SH-SY5Y (cell line): ENCODE measurements around the gene USP7.

Experiments used
- GATA2 ChIP-seq: IDR thresholded peaks from 2 replicates; pipeline ENCODE4 v1.6.1; 2011; ENCODE audit warnings: mild to moderate bottlenecking, low read depth, low read length
- GATA3 ChIP-seq: IDR thresholded peaks from 2 replicates; pipeline ENCODE4 v1.6.1; 2011; ENCODE audit warnings: low read depth, mild to moderate bottlenecking, low read length, moderate library complexity

USP7 gene

DNA sequence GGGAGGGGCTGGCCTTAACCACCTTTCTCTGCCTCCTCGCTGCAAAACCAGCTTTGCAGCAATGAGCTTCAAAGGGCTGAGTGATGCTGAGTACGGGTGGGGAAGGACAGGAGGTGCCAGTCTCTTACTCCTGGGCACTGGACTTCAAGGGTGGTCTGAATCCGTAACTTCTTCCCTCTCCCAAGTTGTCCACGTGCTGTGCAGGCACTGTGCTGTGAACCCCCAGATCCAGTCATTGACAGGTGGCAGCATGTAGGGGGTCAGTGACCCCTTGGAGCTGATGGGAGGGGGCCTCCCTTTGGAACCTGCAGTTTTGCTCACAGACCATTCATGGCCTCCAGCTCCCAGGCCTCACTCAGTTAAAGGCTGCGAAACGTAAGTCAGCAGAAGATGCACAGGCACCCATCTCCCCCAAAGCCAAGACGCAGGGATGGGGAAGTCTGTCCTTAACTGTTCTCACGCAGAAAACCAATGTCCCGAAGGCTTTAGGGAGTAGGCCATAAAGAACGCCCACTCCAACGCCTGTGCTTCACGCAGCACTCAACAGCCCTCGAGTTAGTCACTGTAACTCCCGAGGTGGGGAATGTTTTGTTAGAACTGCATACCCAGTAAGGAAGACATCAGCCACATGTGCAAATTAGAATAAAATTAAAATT, 73.7 kb downstream of the USP7 start:
- no peak for TF ChIP-seq GATA3

DNA sequence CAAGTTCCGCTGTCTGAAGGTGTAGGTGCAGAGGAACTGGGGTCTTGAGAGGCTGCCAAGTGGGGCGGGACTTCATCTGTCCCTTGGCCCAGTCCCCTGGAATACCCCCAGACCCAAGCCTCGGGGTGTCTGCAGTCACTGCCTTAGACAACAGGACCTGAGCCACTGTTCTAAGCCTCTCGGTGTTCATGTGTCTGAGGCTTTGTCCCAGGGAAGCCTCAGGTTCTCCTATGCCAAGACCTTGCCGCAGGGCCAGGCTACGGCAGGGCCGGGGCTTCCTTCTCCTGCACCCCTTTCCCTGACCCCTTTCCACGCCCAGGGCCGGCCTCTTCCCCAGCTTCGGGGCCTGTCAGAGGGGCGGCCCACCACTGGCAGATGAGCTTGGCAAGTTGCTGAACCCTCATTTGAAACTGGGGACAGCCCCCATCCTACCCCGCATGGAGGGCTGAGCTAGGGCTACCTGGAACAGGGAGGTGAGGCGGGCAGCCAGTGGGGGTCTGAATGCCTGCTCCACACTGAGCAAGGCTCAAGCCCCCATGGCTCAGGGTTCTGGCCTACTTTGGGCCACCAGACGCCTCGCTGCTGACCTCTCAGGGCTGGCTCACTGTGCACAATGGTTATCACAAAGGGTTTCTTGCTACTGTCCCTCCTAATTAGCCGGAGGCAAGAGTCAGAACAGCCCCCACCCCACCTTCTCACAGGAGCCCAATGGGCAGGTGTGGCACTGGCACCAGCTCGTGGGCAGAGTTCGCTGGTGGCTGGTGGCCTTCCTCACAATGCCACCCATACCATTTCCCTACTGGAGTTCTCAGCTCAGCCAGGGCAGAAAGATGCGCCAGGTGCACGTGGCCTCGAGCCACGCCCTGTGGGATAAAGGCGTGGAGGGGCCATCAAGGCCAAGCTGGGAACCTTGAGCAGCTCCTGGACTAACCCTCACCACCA, 74.5 kb downstream of the USP7 start:
- no peak for TF ChIP-seq GATA3
- TF ChIP-seq GATA2 = no peak

DNA sequence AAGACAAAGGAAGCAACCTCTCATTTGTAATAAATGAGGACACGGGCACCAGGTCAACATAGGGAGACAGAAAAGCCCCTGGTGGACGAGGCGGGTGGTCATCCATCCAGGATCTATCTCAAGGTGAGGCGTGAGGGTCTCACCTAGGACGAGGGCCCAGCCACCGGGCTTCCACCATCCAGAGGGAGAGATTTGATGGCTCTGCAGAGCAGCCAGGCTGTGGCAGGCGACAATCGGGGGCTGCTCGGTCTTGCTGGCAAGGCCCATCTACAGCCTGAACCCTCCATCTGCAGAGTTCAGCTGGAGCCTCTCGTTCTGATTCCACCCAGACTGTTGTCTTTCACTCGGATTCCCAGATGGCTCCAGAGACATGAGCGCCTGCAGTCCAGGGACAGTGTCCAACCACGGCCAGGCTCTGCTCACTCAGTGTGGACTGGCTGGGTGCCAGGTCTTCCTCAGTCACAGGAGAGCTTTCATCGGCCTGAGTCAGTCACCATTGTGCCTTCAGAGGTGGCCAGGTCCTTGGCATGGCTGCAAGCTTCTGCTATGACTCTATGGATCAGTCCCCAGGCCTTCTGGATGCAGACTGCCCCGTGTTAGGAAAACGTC, 75.7 kb downstream of the USP7 start:
- no peak for TF ChIP-seq GATA3
- no peak for TF ChIP-seq GATA2

DNA sequence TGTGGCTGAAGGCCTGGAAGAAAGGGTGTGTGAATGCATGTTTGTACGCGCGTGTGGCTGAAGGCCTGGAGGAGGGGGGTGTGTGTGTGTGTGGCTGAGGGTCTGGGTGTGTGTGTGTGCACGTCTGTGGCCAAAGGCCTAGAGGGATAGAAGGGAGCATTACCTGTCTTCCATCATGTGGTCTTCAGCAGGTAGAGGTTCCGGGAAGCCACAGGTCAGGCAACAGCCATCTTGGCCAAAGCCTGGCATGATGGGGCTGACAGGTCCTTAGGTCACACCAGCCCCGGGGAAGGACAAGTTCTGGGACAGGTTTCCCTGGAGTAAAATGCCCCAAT, 76.3 kb downstream of the USP7 start:
- TF ChIP-seq GATA3 (no peak), GATA2 (no peak)

DNA sequence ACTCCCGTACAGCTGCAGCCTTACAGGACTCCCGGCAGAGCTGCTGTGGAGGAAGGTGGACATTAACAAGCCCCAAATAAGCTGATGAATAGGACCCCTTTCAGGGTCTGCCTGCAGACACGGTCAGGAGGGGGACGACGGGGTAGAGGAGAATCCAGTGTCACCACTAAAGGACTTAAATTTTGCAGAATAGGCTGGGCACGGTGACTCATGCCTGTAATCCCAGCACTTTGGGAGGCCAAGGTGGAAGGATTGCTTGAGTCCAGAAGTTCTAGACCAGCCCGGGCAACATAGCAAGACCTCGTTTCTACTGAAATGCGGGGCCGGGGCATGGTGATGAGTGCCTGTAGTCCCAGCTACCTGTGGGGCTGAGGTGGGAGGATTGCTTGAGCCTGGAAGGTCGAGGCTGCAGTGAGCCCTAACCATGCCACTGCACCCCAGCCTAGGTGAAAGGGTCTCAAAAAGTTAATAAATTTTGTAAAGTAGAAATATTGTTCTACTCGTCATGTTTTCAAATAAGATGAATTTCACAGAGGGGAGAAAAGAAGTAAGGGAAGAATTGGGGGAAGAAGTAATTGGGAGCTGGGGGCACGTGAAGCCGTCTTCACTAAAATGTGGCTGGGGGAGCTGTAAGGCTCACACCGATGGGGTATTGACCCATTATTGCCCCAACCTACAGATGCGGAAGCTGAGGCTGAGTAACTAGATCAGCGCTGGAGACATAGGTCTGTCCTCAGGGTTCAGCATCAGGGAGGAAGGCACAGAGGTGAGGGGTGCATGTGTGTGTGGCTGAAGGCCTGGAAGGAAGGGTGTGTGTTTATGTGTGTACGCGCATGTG, 76.9 kb downstream of the USP7 start:
- TF ChIP-seq GATA3 = no peak
- TF ChIP-seq GATA2 = no peak

DNA sequence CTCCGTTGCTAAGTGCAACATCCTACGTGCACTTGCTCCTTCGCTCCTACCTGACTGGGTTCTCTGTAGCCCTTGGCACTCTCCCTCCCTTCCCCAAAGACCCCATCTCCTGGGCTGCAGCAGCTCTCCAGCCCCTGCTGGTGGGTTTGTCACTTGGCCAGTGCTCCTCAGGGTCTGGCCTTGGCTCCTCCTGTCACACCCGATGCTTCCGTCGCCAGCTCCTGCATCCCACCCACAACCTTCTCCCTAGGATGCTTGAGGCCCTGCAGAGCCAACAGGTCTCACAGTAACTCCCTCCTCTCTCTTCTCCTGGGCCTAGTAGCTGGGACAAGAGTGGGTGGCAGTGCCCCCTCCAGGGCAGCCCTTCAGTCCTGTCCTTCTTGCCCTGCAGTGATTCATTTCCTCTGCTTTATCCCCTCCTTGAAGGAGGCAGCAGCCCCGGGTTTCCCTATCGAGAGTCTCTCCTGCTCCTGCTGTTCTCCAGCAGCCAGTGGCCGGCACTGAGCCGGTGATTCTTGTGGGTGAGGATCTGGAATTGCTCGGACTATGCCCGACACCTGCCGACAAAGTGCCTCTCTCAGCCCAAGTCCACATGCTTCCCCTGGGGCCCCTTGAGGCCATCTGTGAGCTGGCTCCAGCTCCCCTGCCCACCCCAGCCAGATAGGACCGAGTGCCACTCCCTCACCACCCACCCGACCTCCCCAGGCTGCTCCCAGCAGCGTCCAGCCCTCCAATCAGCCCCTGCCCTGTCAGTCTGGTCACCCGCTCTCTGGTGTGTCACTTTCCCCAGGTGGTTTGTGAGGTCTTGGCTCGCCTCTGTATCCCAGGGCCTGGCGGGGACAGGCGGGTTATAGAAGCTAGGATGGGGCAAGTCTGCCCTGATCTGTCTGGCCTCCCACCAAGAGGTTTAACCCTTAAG, 77.8 kb downstream of the USP7 start:
- TF ChIP-seq GATA2 = no peak
- TF ChIP-seq GATA3 = no peak

DNA sequence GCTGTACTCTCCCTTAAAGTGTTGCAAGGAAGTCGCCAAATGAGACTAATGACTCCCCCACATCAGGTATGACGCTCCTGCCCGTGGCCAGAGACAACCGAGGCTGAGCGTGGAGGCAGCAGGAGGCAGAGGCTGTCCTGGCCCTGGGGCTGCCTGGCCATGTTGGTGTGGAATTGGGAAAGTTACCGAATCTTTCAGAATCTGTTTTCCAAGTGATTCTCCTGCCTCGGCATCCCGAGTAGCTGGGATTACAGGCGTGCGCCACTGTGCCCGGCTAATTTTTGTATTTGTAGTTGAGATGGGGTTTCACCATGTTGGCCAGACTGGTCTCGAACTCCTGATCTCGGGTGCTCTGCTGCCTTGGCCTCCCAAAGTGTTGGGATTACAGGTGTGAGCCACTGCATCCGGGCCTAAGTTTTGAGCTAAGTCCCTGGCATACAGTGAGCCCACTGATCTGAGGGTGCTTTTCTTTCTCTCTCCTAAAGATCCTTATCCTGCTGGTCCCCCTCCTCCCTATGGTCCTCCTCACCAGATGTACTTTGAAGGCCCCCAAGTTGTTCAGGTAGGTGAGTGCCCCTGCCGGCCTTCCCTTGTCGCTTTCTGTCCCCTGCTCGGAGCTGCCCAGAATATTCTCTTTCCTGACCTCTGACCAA, 80.9 kb downstream of the USP7 start:
- TF ChIP-seq GATA3 (no peak), GATA2 (no peak)

DNA sequence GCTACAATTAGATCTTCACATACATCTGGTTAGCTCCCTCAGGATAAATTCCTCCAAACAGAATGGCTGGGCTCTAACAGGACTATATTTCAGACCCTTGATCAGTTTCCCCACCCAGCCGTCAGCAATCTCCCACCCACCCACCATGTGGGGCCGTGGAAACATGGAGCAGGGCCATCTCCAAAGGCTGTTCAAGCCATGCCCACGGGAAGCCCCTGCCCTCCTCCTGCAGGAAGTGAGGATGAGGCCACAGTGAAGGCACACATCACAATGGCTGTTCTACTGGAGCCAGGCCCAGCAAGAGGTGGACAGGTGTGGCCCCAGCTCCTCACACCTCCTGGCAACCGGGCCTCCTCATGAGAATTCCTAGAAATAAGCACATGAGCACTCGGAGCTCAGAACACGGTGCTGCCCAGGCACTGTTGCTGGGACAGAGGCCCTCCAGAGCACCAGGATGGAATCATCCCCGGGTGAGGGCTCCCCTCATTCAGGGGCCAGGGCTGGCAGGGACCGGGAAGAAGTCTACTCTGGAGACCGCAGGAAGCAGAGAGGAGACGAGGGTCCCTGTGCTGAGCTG, 81.6 kb downstream of the USP7 start, which contains the start of gene LITAFD:
Gene LITAFD, plus strand, starts transcription at position 311 of the 577 bp plus-strand sequence. CDS start 2,005 bp downstream, outside the sequence.
- TF ChIP-seq GATA3 = no peak
- no peak for TF ChIP-seq GATA2

DNA sequence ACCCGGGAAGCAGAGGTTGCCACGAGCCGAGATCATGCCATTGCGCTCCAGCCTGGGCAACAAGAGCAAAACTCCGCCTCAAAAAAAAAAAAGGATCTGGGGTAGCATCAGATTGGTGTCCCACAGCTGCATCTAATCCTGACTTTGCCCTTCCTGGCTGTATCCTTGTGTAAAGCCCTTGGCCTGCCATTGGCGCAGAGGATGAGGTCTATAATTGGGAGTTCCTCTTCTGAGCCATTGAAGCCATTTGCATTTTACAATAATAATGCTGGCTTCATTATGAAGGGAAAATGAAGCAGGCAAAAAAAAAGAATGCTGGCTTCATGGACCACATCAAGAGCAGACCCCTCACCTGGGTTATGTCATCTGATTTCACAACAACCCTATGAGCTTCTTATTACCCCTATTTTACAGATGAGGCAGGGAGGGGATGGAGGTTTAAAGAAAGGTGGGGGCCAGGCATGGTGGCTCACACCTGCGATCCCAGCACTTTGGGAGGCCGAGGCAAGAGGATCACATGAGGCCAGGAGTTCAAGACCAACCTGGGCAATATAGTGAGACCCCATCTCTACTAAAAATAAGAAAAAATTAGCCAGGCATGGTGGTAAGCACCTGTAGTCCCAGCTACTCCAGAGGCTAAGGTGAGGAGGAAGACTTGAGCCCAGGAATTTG, 82.7 kb downstream of the USP7 start:
- TF ChIP-seq GATA3 (no peak), GATA2 (no peak)

DNA sequence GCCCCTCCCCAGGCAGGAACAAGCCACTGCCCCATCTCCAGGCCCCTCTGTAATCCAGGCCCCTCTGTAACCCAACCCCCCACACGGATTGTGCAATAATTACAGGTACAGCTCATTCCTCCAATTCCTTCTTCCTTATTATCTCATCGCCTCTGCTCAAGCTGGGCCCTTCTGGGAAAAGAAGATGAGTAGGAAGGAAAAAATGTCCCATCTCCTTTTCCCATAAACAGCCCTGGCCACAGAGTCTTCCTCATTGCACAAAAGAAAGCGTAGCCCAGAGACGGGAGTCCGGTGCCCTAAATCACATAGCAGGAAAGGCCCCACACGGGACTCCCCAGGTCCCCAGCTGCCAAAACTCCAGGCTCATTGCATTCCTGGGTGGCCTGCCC, 85.2 kb downstream of the USP7 start:
- TF ChIP-seq GATA2 = no peak
- no peak for TF ChIP-seq GATA3

DNA sequence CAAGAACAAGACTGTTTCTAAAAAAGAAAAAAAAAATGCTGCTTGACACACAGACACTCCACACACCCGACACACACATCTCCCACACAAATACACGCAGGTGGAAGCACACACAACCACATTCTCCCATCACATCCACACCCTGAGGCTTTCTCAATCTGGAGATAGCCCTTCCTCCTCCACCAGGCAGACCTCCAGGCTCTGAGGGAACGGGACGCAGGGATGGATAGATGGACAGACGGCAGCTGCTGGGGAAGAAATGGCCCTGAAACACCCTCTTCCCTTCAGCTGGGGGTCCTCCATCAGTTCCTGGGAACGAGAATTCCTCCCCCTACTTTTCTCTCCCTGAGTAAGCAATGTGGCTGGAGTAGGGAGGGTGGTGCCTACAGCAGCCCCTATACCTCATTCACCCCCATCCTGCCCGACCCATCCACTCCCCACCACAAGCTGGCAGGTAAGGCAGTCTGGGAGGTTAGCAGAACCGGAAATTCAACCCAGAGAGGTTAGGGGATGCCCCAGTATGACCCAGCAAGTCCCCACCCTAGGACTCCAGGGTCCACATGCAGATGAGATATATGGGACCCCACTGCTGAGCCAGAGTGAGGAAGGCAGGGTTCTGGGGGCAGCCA, 85.7 kb downstream of the USP7 start:
- TF ChIP-seq GATA2 (no peak), GATA3 (no peak)

DNA sequence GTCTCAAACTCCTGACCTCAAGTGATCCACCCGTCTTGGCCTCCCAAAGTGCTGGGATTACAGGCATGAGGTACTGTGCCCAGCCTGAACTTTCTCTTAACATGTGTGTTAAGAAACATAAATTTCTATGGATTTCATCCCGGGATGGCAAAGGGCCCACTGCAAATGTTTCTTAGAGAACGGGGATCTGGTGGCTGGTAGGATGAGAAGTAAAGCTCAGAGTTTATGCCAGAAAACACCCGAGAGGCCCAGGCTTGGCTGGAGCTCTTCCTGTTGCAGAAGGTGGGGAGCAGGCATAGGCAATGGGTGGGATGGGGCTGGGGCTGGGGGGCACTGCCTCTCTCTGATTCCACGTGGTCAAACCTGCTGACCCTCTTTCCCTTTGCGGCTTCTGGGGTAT, 89.3 kb downstream of the USP7 start:
- no peak for TF ChIP-seq GATA3
- TF ChIP-seq GATA2 = no peak
